Activated CD4-positive, CD25-positive, alpha-beta regulatory T cell treated with anti-CD3 and anti-CD28 coated beads, Interleukin-2, amount 50 U/mL, for 16 hours (primary cell): ENCODE data around the gene KRT9.
"Not testable (repeated sequence)": the region's sequence is repeated elsewhere in the genome, so short reads cannot be mapped to it uniquely, and the experiment has no call there.

Experiments used
- DNase-seq: peaks from one replicate; pipeline ENCODE4 v3.0.0-alpha.2; 2020; ENCODE audit warnings: low read depth, low spot score

KRT9 gene

GRCh38 chr17:41545829-41546410 is 25.9 kb downstream of the KRT9 start:
- no peak for DNase-seq

GRCh38 chr17:41544935-41545334 is 26.9 kb downstream of the KRT9 start:
- no peak for DNase-seq

GRCh38 chr17:41544491-41544892 is 27.4 kb downstream of the KRT9 start:
- DNase-seq, result no peak

DNA sequence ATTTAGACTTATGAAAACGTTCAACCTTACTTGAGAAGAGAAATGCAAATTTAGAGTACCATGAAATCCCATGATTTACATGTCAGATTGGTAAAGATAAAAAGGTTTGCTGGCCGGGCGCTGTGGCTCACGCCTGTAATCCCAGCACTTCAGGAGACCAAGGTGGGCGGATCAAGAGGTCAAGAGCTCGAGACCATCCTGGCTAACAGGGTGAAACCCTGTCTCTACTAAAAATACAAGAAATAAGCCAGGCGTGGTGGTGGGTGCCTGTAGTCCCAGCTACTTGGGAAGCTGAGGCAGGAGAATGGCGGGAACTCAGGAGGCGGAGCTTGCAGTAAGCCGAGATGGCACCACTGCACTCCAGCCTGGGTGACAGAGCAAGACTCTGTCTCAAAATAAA is 29.1 kb downstream of the KRT9 start:
- DNase-seq, result not testable (repeated sequence)

DNA sequence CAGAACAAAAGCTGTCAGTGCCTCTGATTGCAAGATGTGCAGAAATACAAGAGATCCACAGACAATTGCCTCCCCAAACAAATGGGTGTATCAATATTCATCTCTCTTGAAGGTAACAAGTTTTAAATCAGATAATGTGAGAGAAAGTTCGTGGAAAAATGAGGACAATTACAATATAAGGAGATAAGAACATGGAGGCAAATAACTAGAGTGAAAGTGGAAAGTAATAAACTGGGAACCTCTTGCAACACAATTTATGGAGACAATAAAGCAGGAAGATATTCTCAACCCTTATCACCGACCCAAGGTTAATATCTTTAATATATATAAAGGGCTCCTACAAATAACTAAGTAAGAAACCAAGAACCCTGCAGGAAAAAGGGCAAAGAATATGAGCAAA is 29.5 kb downstream of the KRT9 start:
- no peak for DNase-seq

- no peak for DNase-seq
Observed at GRCh38 chr17:41540921-41541625, 30.8 kb downstream of the KRT9 start.

- no peak for DNase-seq
Observed at GRCh38 chr17:41539979-41540701, 31.7 kb downstream of the KRT9 start.

GRCh38 chr17:41539071-41539492 is 32.8 kb downstream of the KRT9 start:
- no peak for DNase-seq

DNA sequence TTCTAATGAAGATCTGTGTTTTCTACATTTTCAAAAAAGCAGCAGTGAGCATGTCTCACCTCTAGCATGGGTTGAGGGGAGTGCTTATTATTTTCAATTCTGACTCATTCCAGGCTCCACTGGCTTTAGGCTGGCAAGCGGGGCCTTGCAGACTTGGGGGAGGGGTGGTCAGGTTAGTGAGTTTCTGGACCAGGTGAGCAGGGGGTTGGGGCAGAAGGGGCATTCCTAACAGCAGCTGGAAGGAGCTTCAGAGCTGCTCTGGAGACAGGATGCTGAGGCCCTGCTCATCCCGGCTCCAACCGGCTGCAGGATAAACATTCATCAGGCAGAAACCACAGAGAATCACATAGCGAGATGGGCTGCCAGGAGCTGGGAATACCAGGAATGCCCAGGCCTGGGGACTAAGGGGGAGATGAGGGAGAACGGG is 33.3 kb downstream of the KRT9 start:
- no peak for DNase-seq

GRCh38 chr17:41537990-41538389 is 33.9 kb downstream of the KRT9 start:
- no peak for DNase-seq

- no peak for DNase-seq
Observed at GRCh38 chr17:41537614-41537954, 34.3 kb downstream of the KRT9 start.

GRCh38 chr17:41536741-41537613 is 34.9 kb downstream of the KRT9 start:
- no peak for DNase-seq

DNA sequence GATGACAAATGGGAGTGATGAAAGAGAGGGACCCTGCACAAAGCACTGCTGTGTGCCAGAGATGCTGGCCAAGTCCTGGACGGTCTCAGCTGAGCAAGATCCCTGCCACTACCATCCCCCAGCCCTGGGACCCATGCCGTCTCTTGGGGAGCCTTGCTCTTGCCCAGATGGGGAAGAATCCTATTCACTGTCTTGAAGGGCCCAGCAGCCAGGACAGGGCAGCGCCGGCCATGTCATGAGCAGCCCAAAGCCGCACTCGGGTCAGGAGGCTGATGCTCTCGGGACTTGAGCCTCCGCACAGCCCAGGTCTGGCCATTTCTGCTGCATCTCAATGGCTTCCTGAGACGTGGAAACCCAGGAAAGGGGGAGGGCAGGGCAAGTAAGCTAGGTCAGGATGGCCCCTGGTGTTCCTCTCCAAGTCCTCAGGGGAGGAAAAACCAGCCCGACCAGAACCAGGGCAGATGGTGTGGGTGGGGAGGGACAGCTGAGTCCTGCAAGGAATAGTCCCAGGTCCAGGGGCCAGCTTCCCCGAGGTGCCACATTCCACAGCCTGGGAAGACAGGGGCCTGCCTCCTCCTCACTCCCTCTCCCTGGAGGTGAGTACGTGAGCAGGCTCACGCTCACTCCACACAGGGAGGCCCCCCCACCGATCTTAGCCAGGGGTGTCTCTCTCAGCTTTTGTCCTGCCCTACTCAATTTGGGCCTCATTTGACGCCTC is 35.9 kb downstream of the KRT9 start:
- no peak for DNase-seq

DNA sequence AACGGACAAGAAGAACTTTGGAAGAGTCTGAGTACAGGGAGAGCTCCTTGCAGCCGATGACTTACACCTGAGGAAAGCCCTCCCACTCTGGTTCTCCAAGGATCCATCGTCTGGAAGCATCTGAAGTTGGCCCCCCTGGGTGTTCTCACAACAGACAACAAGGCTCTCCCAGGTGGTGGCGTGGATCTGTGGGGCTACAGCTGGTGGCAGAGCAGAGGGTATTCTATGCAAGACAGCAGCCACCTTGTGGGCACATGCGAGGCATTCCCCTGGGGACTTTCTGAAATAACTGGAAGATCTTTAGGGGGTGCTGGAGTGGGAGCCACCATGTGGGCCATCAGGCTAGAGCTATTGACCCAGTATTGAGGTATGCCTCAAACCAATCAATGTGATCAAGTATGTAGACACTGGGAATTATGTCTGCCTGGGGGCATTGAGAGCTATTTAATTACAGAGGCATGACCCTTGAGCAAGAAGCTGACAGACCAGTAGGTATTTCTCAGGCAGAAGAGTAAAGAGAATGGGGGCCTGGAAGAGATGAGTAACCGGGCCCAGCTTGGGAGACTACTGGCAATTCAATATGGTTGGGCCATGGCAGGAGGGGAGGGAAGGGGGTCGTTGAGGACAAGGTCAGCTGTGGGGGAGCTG is 36.8 kb downstream of the KRT9 start:
- no peak for DNase-seq

DNA sequence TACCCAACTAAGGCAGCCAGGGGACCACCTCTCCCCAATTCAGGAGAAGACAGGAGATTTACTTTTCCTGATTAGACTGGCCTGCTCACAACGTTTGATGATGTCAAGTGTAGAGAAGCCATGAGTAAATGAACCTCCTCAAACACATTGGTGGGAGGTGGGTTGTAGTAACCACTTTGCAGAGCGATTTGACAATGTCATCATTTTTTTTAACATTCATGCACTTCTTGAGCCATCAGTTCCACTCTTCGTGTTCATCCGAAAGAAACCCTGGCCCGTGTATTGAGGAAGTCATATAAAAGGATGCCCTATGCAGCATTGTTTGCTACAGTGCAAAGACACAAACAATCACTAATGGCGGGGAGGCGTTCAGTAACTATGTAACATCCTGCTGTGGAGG is 38.2 kb downstream of the KRT9 start:
- DNase-seq, result no peak

DNA sequence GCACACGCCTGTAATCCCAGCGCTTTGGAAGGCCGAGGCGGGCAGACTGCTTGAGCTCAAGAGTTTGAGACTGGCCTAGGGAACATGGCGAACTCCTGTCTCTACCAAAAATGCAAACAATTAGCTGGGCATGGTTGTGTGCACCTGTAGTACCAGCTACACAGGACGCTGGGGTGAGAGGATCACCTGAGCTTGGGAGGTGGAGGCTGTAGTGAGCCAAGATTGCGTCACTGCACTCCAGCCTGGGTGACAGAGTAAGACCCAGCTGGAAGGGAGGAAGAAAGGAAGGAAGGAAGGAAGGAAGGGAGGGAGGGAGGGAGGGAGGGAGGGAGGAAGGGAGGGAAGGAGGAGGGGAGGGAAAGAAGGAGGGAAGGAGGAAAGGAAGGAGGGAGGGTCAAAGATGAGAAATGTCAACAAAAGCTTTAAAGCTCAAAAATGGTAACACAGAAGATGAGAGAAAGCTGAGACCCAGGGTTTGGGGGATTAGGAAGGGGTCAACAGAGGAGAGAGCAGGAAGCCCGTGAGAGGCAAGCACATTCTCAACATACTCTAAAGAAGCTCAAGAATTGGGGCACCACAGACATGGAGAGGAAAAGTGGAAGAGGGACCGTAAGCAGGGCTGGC is 38.8 kb downstream of the KRT9 start:
- no peak for DNase-seq

DNA sequence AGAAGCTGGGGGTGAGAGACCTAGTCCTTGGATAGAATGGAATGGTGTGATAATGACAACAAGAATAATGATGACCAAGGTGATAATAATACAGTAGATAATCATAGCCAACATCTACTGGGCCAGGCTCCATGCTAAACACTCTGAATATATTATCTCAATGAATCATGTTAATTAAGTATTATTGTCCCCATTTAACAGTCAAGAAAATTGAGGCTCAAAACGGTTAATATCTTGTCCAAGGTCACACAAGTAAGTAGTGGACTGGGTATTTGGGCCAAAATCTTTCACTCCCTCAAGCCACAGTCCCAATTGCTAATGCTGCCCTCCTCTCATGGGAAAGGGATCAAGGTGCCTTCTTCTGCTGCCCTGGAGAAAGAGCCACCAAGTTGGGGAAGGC is 39.9 kb downstream of the KRT9 start:
- DNase-seq, result no peak

DNA sequence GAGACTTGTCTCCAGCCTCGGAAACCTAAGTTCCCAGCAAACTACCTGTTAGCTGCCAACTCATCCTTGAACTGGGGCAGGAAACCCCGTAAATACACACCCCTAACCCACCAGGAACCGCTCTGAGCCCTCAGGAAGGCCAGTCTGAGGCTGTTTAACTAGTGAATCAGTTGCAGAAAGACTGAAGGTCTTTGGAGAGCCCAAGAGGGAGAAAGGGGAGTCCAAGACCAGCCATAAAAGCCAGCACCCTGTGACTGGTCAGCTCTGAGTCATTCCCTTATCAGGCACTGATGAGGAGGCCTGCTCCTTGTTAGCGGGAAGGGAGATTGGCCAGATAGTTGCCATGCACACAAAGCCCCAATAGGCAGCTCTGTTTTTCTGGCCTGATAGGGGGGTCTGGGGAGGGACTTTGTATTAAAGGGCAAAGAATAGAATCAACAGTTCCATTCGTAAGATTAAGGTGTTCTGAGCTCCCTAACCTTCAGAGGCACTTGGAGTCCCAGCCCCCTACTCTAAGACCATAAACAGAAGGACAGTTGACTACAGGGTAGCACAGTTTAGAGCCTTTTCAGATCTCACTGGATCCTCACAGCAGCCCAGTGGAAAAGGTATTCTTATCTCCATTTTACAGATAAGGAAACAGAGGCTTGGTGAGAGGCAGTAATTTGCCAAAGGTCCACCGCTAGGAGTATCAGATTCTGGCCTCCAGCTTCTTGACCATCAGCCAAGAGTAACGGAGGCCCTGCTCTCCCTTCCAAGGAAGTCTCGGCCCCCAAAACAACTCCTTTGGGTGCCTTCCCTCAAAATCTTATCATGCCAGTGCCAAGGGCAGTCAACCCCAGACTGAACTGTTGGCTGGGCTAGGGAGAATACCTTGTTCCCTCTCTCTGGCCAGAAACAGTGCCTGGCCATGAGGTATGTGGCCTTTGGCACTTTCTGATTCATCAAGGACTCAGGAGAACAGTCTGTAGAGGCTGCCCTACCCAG is 41.5 kb downstream of the KRT9 start:
- no peak for DNase-seq

DNA sequence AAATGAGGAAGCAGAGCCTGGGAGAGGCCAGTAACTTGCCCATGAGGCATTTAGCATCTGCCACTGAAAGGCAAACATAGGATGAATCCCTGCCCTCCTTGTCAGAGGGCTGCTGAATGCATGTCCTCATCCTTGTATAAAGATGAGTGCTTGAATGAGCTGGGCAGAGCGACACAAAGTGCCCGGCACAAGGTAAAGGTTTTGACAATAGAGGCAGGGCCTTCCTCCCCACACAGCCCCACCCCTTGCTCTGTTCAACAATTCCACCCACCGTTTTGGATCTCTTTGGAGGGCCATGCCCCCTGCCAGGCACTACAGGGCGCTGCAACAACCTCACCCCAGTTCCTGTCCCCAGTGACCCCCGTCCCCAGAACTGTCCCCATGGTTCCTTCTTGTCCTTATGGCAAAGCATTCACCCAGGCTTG is 42.4 kb downstream of the KRT9 start:
- DNase-seq, result no peak
